K562 (cell line): Measurements from ENCODE around the gene LTBP2. TPM values are rescaled to one million over a fixed set of nuclear protein-coding genes. Genes with fewer than 3 reads are reported as not detected.

Experiments used
- ZFP1 ChIP-seq: fragments of 450-650 bp; formaldehyde crosslinking; IDR thresholded peaks from 2 replicates; pipeline ENCODE4 v1.4.0; 2020; ENCODE audit warnings: mild to moderate bottlenecking, mixed read lengths
- polyA plus RNA-seq, 8 experiments: library from polyadenylated mRNA; depleted of rRNA in 4 of 8; stranded (reverse) in 5 of 8; unstranded in 3 of 8; fragments of >200 nt; fragmentation: Nextera tagmentation in 2 of 8; fragmentation: Illumina TruSeq in 1 of 8; extraction: Ambion mirVana in 2 of 8; extraction: Trizol in 1 of 8; gene quantifications; 2 replicates each; pipeline versions ENCODE4 v1.2.1 to v1.2.3, GENCODE V29; 2011 to 2014; ENCODE audit warnings: inconsistent platforms in 1 of 8, missing spikeins in 1 of 8
- total RNA-seq, 7 experiments: library from RNA; depleted of rRNA in 6 of 7; stranded (reverse); fragments of >200 nt in 6 of 7; fragmentation: Illumina TruSeq in 2 of 7; extraction: Trizol in 2 of 7; gene quantifications; 2 replicates each; pipeline versions ENCODE4 v1.2.1 to v1.2.3, GENCODE V29; 2011 to 2021; ENCODE audit warnings: low replicate concordance in 1 of 7
- TF ChIP-seq, protein P1 (sequence below), 2 experiments: fragments of 450-650 bp; formaldehyde crosslinking in 1 of 2; IDR thresholded peaks; 2 replicates each; pipeline versions ENCODE4 v1.4.0 to v1.6.1; 2014 to 2020; ENCODE audit warnings: mild to moderate bottlenecking in 2 of 2, borderline replicate concordance in 1 of 2, low read depth in 1 of 2

Gene LTBP2
- total and polyA plus RNA-seq, 9 of the 15 experiments (the other 6 are each of a cell fraction or from before 2014, with no cell fraction given), result under 0.01 to 0.18 (median 0.03) TPM; not detected in 3

DNA sequence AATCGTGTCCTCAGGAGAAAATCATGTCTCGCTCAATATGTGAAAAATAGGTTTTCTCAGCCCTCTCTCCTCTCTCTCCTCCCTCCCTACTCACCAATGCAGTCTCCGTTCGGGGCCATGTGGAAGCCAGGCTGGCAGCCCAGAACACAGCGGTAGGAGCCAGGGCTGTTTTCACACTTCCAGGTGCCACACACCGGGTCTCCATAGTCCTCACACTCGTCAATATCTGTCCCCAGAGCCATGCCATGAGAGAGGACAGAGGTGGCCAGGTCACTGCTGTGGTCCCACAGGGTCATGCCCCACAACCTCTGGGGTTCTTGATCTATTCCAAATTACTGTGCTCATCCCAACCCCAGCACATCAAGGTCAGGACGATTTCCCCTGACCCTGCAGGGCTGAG, 105.0 kb downstream of the LTBP2 start (continued):
- TF ChIP-seq, protein P1, sequence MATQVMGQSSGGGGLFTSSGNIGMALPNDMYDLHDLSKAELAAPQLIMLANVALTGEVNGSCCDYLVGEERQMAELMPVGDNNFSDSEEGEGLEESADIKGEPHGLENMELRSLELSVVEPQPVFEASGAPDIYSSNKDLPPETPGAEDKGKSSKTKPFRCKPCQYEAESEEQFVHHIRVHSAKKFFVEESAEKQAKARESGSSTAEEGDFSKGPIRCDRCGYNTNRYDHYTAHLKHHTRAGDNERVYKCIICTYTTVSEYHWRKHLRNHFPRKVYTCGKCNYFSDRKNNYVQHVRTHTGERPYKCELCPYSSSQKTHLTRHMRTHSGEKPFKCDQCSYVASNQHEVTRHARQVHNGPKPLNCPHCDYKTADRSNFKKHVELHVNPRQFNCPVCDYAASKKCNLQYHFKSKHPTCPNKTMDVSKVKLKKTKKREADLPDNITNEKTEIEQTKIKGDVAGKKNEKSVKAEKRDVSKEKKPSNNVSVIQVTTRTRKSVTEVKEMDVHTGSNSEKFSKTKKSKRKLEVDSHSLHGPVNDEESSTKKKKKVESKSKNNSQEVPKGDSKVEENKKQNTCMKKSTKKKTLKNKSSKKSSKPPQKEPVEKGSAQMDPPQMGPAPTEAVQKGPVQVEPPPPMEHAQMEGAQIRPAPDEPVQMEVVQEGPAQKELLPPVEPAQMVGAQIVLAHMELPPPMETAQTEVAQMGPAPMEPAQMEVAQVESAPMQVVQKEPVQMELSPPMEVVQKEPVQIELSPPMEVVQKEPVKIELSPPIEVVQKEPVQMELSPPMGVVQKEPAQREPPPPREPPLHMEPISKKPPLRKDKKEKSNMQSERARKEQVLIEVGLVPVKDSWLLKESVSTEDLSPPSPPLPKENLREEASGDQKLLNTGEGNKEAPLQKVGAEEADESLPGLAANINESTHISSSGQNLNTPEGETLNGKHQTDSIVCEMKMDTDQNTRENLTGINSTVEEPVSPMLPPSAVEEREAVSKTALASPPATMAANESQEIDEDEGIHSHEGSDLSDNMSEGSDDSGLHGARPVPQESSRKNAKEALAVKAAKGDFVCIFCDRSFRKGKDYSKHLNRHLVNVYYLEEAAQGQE (IDR thresholded peaks at IDR 0.05; ENCODE audit: borderline replicate concordance), result no peak
- TF ChIP-seq, protein P1 (CRISPR knock-in tag; IDR thresholded peaks at IDR 0.05; ENCODE audit: low read depth), result no peak
- no peak for TF ChIP-seq ZFP1 (CRISPR knock-in tag)
